Endometrial microvascular endothelial cells (primary cell): Measurements from ENCODE around the gene ZNF236. TPM values are rescaled to one million over a fixed set of nuclear protein-coding genes. Genes with fewer than 3 reads are reported as not detected.
"Not testable (repeated sequence)": the region's sequence is repeated elsewhere in the genome, so short reads cannot be mapped to it uniquely, and the experiment has no call there.

ENCODE experiments used
- in situ Hi-C: cut with HindIII; loops from 2 replicates; pipeline ENCODE4 v1.10.0; 2017; ENCODE audit warnings: low sequenced_read_pairs, low pct_unique_long_range_greater_than_20kb; ENCODE audit errors: inconsistent ontology term
- total RNA-seq: library from RNA; depleted of rRNA; stranded (reverse); fragments of >200 nt; gene quantifications from one replicate; pipeline ENCODE4 v1.2.3, GENCODE V29; 2015; ENCODE audit errors: inconsistent ontology term

The ZNF236 gene
- total RNA-seq, 1 donor from 2014 or later, result 4.2 TPM

DNA sequence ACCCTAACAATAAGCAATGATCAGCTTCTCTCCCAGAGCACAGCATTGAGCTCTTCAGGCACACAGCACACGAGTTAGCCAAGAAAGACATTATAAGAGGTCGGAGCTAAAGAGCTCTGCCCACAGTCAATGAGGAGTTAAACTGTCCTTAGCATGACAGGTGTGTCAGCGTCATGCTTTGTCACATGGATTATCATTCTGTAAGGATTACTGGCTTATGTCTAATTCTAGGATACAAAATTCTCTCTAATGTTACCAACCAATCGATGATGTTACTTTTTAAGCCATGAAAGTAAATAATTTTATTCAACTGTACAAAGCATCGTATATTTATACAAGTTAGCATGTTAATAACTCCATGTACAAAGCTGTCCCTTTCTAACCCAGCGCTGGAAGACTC lies 108.8 kb downstream of the ZNF236 start:
- in situ Hi-C loops, result no loop called here

GRCh38 chr18:76932026-76932819 lies 109.9 kb downstream of the ZNF236 start:
- in situ Hi-C loops, result no loop called here

GRCh38 chr18:76935722-76936337 lies 113.5 kb downstream of the ZNF236 start:
- in situ Hi-C loops, result no loop called here

DNA sequence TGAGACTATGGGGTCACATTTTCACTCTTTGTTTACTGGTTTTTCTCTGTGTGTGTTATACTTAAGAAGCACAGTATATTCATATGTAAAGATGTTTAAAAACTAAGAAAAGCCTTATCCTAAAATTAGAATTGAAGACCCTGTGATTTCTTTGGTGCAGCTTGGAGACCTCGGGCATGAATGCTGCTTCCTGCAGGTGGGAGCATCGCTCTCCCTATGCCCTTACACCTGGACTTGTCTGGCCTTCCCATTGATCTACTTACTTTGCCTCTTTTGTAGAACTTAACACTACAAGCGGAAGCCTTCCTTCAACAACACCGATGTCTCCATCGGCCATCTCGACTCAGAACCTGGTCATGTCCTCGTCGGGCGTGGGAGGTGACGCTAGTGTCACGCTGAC lies 114.5 kb downstream of the ZNF236 start:
- in situ Hi-C loops, result no loop called here

DNA sequence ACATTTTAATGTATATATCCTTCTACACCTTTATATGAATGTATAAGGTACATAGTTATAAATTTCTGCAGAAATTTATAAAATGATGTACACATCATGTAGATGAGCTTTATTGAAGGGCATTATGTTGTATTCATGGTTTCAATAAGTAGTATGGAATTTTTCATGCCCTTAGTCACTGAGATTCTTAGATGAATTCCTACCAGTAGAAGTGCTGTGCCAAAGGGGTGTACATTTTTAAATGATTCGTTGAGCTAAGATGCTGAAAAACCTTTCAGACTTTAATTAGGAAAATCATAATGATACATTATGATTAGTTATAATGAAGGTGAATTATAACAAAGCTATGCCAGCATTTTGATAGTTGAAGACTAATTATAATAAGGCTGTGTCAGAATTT lies 115.2 kb downstream of the ZNF236 start:
- in situ Hi-C loops, result no loop called here

- in situ Hi-C loops, result no loop called here
Measured at GRCh38 chr18:76938619-76939018, 116.3 kb downstream of the ZNF236 start.

DNA sequence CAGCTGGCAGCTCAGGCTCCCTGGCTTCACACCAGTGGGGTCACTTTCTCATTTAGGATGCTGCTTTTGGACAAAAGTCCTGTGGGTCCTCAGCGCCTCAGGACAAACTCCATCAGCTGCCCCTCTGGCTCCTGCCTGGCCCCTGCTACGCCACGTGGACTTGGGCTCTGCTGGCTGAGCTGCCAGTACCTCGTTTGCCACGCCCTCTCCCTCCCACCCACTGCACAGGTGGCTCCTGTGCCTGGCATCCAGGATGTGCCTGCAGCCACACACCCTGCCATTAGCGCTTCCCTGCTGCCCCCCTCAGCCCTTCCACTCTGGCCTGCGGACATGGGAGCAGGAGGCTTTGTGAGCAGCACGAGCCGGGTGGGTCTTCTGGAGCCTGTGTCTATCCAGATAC lies 118.9 kb downstream of the ZNF236 start:
- in situ Hi-C loops, result no loop called here

DNA sequence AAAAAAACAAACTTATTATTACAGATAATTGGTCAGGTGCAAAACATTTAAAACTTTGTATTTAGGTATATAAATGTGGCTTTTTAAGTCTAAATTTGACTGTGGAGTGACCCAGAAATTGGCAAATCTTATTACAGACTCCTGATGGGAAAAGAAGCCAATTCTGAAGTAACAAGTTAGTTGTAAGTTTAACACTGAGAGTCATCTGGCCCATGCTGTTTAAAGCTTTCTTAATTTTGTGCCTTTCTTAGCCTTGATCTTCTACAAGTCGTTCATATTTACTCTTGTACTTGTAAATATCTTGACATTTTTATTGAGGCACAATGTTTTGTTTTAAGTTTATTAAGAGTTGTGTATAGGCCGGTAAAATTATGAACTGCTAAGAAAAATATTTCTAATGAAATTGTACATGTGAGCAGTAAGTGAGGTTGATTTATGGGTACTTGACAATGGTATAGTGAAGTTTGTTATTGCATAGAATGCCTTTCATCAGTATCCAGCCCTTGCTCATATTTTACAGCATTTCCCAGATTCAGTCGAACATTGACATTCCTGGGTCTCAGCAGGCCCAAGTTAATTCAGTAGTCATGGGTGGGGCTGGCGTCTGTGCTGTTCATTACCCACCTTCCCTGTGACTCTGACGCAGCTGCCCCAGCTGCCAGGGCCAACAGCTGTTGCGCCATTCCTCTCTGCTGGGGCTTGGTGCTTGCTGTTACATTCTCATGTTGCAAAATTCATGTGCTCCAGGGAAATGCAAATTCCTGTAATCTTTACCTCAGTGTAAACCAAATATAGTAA lies 121.4 kb downstream of the ZNF236 start:
- in situ Hi-C loops, result no loop called here

DNA sequence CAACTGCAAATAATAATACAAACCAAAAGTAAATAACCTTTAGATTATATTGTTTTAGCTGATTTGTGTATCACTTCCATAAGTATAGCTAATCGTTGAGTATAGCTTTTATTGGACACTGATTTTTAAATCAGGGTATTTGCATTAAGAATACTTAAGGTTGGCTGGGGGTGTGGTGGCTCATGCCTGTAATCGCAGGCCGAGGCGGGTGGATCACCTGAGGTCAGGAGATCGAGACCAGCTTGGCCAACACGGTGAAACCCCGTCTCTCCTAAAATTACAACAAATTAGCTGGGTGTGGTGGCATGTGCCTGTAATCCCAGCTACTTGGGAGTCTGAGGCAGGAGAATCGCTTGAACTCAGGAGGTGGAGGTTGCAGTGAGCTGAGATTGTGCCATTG lies 122.0 kb downstream of the ZNF236 start:
- in situ Hi-C loops, result not testable (repeated sequence)

- in situ Hi-C loops, result no loop called here
Measured at GRCh38 chr18:76948345-76948744, 126.0 kb downstream of the ZNF236 start.

- in situ Hi-C loops, result no loop called here
Measured at GRCh38 chr18:76951456-76952247, 129.3 kb downstream of the ZNF236 start.

DNA sequence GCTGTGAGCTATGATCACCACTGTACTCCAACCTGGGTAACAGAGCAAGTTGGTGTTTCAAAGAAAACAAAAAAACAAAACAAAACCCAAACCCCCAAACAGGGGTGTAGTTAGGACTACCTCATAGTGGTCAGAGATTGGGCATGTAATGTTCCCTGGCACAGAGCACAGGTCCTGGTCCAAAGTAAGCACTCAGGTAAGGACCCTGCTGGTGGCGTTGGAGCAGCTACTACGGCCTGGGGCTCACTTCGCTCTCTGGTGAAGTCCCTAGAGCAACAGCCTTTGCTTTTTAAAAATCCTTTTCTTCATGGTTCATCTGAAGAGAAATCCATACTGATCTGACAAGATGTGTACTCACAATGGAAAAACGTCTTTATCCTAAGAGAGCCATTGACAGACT lies 130.4 kb downstream of the ZNF236 start:
- in situ Hi-C loops, result no loop called here

GRCh38 chr18:76953156-76953555 lies 130.8 kb downstream of the ZNF236 start:
- in situ Hi-C loops, result no loop called here

GRCh38 chr18:76953583-76954233 lies 131.4 kb downstream of the ZNF236 start:
- in situ Hi-C loops, result no loop called here

GRCh38 chr18:76955524-76956170 lies 133.3 kb downstream of the ZNF236 start:
- in situ Hi-C loops, result no loop called here

- in situ Hi-C loops, result no loop called here
Measured at GRCh38 chr18:76956648-76957047, 134.3 kb downstream of the ZNF236 start.

- in situ Hi-C loops, result no loop called here
Measured at GRCh38 chr18:76957384-76958355, 135.3 kb downstream of the ZNF236 start.
